Caco-2 (cell line): ENCODE data around the gene RWDD1. TPM values are rescaled to one million over a fixed set of nuclear protein-coding genes. Genes with fewer than 3 reads are reported as not detected.

ENCODE experiments used
- Bru-seq: library from RNA; stranded (reverse); fragments of 400-500 nt; gene quantifications from one replicate; lab custom pipeline; 2021; lab: Mats Ljungman, UMichigan
- BruChase-seq, 2 experiments: library from RNA; stranded (reverse); fragments of 400-500 nt; gene quantifications; one replicate each; lab custom pipeline; 2021; lab: Mats Ljungman, UMichigan
- BruUV-seq: library from RNA; stranded (reverse); fragments of 400-500 nt; replicated peaks from 2 replicates; lab custom pipeline; 2021; lab: Mats Ljungman, UMichigan
- CTCF ChIA-PET: fragments of 300-600 bp; sonication (Branson Sonifier 250); formaldehyde crosslinking; loops from one replicate; lab custom pipeline; 2022; ENCODE audit warnings: antibody characterized with exemption; lab: Charles Lee
- POLR2A ChIA-PET: fragments of 300-600 bp; sonication (Branson Sonifier 250); formaldehyde crosslinking; loops from one replicate; lab custom pipeline; 2022; ENCODE audit warnings: antibody characterized with exemption; lab: Charles Lee
- DNase-seq, 2 experiments: peaks; one replicate each; pipeline versions ENCODE4 v3.0.0 to v3.0.0-alpha.2; 2020 to 2022
- H3K27me3 ChIP-seq: replicated peaks from 2 replicates; pipeline ENCODE4 v1.6.0; 2011; ENCODE audit warnings: low read length; ENCODE audit not compliant: control insufficient read depth, insufficient read depth
- H3K36me3 ChIP-seq: 2 replicates; pipeline ENCODE4 v1.5.1; 2011; ENCODE audit warnings: low read length; ENCODE audit not compliant: control insufficient read depth, insufficient read depth
- H3K4me1 ChIP-seq: fragments of 250-450 bp; sonication (Bioruptor Pico); 2 replicates; pipeline ENCODE4 v1.5.1; 2020; ENCODE audit warnings: mild to moderate bottlenecking
- H3K4me3 ChIP-seq: 2 replicates; pipeline ENCODE4 v1.5.1; 2011; ENCODE audit warnings: low read depth, mild to moderate bottlenecking, control low read depth, low read length
- H3K9me3 ChIP-seq: fragments of 250-450 bp; sonication (Bioruptor Pico); 2 replicates; pipeline ENCODE4 v1.5.1; 2020; ENCODE audit warnings: mild to moderate bottlenecking, moderate library complexity
- H3K27ac Mint-ChIP-seq: one replicate; pipeline ENCODE4 v1.8.0; 2022; ENCODE audit warnings: mixed read lengths; ENCODE audit not compliant: unreplicated experiment
- H3K27me3 Mint-ChIP-seq: one replicate; pipeline ENCODE4 v1.8.0; 2022; ENCODE audit warnings: mixed read lengths; ENCODE audit not compliant: insufficient read depth, unreplicated experiment
- H3K36me3 Mint-ChIP-seq: one replicate; pipeline ENCODE4 v1.8.0; 2022; ENCODE audit warnings: mild to moderate bottlenecking, mixed read lengths; ENCODE audit not compliant: insufficient read depth, unreplicated experiment
- H3K4me1 Mint-ChIP-seq: one replicate; pipeline ENCODE4 v1.8.0; 2022; ENCODE audit warnings: low read depth, mixed read lengths; ENCODE audit not compliant: unreplicated experiment
- H3K4me3 Mint-ChIP-seq: one replicate; pipeline ENCODE4 v1.8.0; 2022; ENCODE audit warnings: mild to moderate bottlenecking, moderate library complexity, mixed read lengths; ENCODE audit not compliant: unreplicated experiment
- H3K9me3 Mint-ChIP-seq: one replicate; pipeline ENCODE4 v1.8.0; 2022; ENCODE audit warnings: mixed read lengths; ENCODE audit not compliant: unreplicated experiment
- intact Hi-C: fragments of 100-400 bp; cut with micrococcal nuclease; formaldehyde crosslinking; loops from one replicate; pipeline ENCODE4 v1.10.0; 2022; ENCODE audit not compliant: unreplicated experiment
- long read RNA-seq: library from polyadenylated mRNA; stranded (forward); transcript quantifications from one replicate; pipeline ENCODE4 v2.0.0, GENCODE V29; 2022
- total RNA-seq: library from RNA; stranded (reverse); gene quantifications from 2 replicates; pipeline ENCODE4 v1.2.3, GENCODE V29; 2022
- TF ChIP-seq, protein P1 (sequence below), 2 experiments: fragments of 200-600 bp in 1 of 2; IDR thresholded peaks; 1 replicate in 1 of 2; 2 replicates in 1 of 2; pipeline versions ENCODE4 v1.5.1 to v1.8.0; 2011 to 2022; ENCODE audit warnings: antibody characterized with exemption in 1 of 2, control low read depth in 1 of 2, inconsistent platforms in 1 of 2, low read depth in 1 of 2, low read length in 1 of 2, mild to moderate bottlenecking in 1 of 2, moderate library complexity in 1 of 2; ENCODE audit not compliant: insufficient read depth in 1 of 2, severe bottlenecking in 1 of 2, unreplicated experiment in 1 of 2

RWDD1 gene, protein sequence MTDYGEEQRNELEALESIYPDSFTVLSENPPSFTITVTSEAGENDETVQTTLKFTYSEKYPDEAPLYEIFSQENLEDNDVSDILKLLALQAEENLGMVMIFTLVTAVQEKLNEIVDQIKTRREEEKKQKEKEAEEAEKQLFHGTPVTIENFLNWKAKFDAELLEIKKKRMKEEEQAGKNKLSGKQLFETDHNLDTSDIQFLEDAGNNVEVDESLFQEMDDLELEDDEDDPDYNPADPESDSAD
- total RNA-seq (35.0 and 37.9 TPM in 2 replicates), Bru-seq, nascent RNA (percentile 80 among the genes with signal in this experiment), BruChase-seq, experiment 1, labeled RNA remaining after a 2-hour chase (percentile 70 among the genes with signal in this experiment), BruChase-seq, experiment 2, labeled RNA remaining after a 6-hour chase (percentile 80 among the genes with signal in this experiment)
- long read RNA-seq, full-length matches to known transcripts, result 113 of 126 reads
- long read RNA-seq, partial matches to known transcripts, result 3 of 126 reads
- long read RNA-seq, other reads (novel, unspliced or antisense), result 10 of 126 reads

DNA sequence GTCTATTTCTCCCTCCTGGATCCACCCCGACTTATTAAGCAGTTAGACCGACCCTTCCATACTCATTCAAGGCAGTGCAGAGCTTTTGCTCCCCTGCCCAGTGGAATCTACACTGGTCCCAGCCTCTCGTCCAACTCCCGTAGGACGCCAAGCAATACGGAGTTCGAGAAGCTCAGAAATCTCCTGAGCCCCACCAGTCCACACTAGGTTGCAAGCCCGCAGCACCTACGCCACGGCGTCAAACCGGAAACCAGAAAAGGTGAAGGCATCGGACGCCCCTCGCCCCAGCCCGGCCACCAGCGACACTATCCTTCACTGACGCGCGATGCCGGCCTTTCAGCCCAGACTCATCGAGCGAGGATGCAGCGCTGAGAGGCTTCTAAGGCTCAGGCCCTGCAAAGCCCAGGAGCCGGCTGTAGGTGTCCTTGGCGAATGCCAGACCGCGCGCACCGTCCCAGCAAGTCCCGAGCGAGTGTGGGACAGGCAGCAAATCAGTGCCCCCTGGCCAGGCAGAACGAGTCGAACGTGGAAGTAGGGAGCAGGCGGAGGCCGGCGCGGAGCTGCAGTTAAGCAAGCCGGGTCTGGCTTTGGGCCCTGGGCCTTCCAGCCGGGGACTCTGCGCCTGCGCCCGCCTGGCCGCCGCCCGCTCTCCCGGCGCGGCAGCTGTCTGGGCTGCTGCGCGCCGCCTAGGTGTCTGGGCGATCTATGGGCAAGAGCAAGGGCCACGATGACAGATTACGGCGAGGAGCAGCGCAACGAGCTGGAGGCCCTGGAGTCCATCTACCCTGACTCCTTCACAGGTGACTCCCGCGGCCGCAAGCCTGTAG, at the start of gene RWDD1:
Gene RWDD1 (plus strand): TSS at position 649 of the 827 bp plus-strand sequence. CDS start 79 bp downstream, at position 728.
- peak; percentile 99 for DNase-seq
- intact Hi-C loops, result loop anchor here (1.0 to 2.0 kb wide), 2 partner anchors 110 to 292 kb away; partner anchors contain the start of genes KPNA5 and TSPYL1
- H3K4me3 ChIP-seq, result peak within 1 kb of the TSS; percentile 96
- H3K27me3 Mint-ChIP-seq, result no peaks in the 10 kb centered on the region
- peak within 1 kb of the TSS; percentile 98 for H3K4me3 Mint-ChIP-seq
- H3K27me3 ChIP-seq, result no peaks in the 10 kb centered on the region
- H3K4me1 ChIP-seq, result peaks cover 6% of the 10 kb centered on the region; the same call in 1 of the 2 replicates
- peaks cover 7% of the 10 kb centered on the region for H3K4me1 Mint-ChIP-seq
- no TSS peak for BruUV-seq
- H3K36me3 Mint-ChIP-seq, result peaks cover 13% of the 10 kb centered on the region
- TF ChIP-seq, protein P1, sequence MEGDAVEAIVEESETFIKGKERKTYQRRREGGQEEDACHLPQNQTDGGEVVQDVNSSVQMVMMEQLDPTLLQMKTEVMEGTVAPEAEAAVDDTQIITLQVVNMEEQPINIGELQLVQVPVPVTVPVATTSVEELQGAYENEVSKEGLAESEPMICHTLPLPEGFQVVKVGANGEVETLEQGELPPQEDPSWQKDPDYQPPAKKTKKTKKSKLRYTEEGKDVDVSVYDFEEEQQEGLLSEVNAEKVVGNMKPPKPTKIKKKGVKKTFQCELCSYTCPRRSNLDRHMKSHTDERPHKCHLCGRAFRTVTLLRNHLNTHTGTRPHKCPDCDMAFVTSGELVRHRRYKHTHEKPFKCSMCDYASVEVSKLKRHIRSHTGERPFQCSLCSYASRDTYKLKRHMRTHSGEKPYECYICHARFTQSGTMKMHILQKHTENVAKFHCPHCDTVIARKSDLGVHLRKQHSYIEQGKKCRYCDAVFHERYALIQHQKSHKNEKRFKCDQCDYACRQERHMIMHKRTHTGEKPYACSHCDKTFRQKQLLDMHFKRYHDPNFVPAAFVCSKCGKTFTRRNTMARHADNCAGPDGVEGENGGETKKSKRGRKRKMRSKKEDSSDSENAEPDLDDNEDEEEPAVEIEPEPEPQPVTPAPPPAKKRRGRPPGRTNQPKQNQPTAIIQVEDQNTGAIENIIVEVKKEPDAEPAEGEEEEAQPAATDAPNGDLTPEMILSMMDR (IDR thresholded peaks at IDR 0.05; ENCODE audit: insufficient read depth in 1 of 2, low read depth in 1 of 2, low read length in 1 of 2, severe bottlenecking in 1 of 2, unreplicated experiment in 1 of 2), result no peak
- no peaks in the 10 kb centered on the region for H3K9me3 Mint-ChIP-seq
- no peaks in the 10 kb centered on the region for H3K9me3 ChIP-seq
- ChIA-PET CTCF (interaction anchor here (1.2 to 2.1 kb wide), 5 partner anchors 8 to 302 kb away, joined by 3 to 13 read pairs (median 9); partner anchors contain the start of gene CALHM5), POLR2A (interaction anchor here (0.5 to 1.8 kb wide), 6 partner anchors 9 to 321 kb away, joined by 3 to 12 read pairs (median 4); partner anchors contain the start of genes CALHM5, RSPH4A and TSPYL1)
- peak within 1 kb of the TSS; percentile 99 for H3K27ac Mint-ChIP-seq
- no peaks in the 10 kb centered on the region for H3K36me3 ChIP-seq

DNA sequence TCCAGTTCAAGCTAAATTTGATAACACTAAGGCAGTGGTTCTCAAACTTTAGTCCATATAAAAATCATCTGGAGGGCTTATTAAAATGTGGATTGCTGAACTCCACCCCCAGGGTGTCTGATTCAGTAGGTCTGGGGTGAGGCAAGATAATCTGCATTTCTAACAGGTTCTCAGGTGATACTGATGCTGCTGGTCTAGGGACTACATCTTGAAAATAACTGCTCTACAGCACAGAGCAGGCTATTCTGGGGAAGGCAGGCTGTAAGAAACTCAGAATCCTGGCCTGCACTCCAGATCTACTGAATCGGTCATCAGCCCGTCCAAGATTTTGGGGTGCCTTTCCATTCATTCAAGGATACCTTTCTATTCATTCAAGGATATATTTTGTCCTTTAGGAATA, 48.4 kb upstream of the RWDD1 start:
- Histone ChIP-seq H3K36me3 (no peaks in the 10 kb centered on the region), H3K4me3 (no peak overlapping the region), H3K9me3 (no peaks in the 10 kb centered on the region), H3K27me3 (no peaks in the 10 kb centered on the region), H3K4me1 (peaks cover 29% of the 10 kb centered on the region)
- no peak for DNase-seq
- Mint-ChIP-seq H3K27me3 (no peaks in the 10 kb centered on the region), H3K36me3 (no peaks in the 10 kb centered on the region), H3K27ac (no peak overlapping the region), H3K4me1 (peaks cover 16% of the 10 kb centered on the region), H3K4me3 (no peak overlapping the region), H3K9me3 (no peaks in the 10 kb centered on the region)
- TF ChIP-seq, protein P1 (IDR thresholded peaks at IDR 0.05; ENCODE audit: insufficient read depth in 1 of 2, low read depth in 1 of 2, low read length in 1 of 2, severe bottlenecking in 1 of 2, unreplicated experiment in 1 of 2), result no peak
- intact Hi-C loops, result no loop called here
- BruUV-seq, result no TSS peak
- POLR2A ChIA-PET, result no interaction called here
- CTCF ChIA-PET, result interaction anchor here (2.3 kb wide), 1 partner anchor 11 kb away, joined by 12 read pairs; the partner anchor contains the start of gene CALHM5

DNA sequence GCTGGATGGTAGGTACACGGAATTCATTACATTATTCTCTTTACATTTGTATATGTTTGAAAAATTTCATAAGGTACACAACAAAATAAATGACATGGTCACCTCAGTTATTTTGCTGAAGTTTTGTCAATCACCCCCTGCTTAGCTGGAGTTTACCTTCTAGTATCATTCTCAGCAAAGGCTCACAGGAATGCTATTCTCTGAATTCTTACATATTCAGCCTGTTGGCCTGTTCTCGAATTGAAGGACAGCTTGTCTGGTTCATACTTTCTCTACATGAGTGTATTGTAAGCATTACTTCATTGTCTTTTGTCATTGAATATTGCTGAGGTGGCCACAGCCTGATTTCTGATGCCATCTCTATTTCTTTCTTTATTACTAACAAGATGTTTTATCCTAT, 47.1 kb upstream of the RWDD1 start:
- no peaks in the 10 kb centered on the region for H3K27me3 Mint-ChIP-seq
- BruUV-seq, result no TSS peak
- Histone ChIP-seq H3K4me1 (peaks cover 42% of the 10 kb centered on the region), H3K36me3 (no peaks in the 10 kb centered on the region), H3K9me3 (no peaks in the 10 kb centered on the region), H3K4me3 (no peak overlapping the region), H3K27me3 (no peaks in the 10 kb centered on the region)
- intact Hi-C loops, result no loop called here
- no peak overlapping the region for H3K4me3 Mint-ChIP-seq
- TF ChIP-seq, protein P1 (IDR thresholded peaks at IDR 0.05; ENCODE audit: insufficient read depth in 1 of 2, low read depth in 1 of 2, low read length in 1 of 2, severe bottlenecking in 1 of 2, unreplicated experiment in 1 of 2), result no peak
- no peak overlapping the region for H3K27ac Mint-ChIP-seq
- ChIA-PET CTCF (no interaction called here), POLR2A (no interaction called here)
- peaks cover 5% of the 10 kb centered on the region for H3K36me3 Mint-ChIP-seq
- no peak for DNase-seq
- H3K9me3 Mint-ChIP-seq, result no peaks in the 10 kb centered on the region
- H3K4me1 Mint-ChIP-seq, result peaks cover 27% of the 10 kb centered on the region
